GM20431 (cell line): ENCODE measurements around the gene PRPSAP2.

Experiments used
- in situ Hi-C: fragments of 300-500 bp; cut with MseI, MboI; formaldehyde crosslinking; loops from one replicate; pipeline ENCODE4 v1.15.0; 2020; ENCODE audit warnings: low sequenced_read_pairs; ENCODE audit not compliant: unreplicated experiment

Gene PRPSAP2

GRCh38 chr17:18974407-18975149 is 116.6 kb downstream of the PRPSAP2 start:
- in situ Hi-C loops, result no loop called here

GRCh38 chr17:18975597-18975996 is 117.7 kb downstream of the PRPSAP2 start:
- in situ Hi-C loops, result no loop called here

GRCh38 chr17:18976201-18976600 is 118.3 kb downstream of the PRPSAP2 start:
- in situ Hi-C loops, result no loop called here

GRCh38 chr17:18977021-18977420 is 119.1 kb downstream of the PRPSAP2 start:
- in situ Hi-C loops, result no loop called here

GRCh38 chr17:18977646-18978045 is 119.7 kb downstream of the PRPSAP2 start:
- in situ Hi-C loops, result no loop called here

- in situ Hi-C loops, result no loop called here
Observed at GRCh38 chr17:18978050-18978449, 120.1 kb downstream of the PRPSAP2 start.

- in situ Hi-C loops, result no loop called here
Observed at GRCh38 chr17:18978655-18979054, 120.7 kb downstream of the PRPSAP2 start.
